Measurements from ENCODE around the gene ZNF511. TPM values are rescaled to one million over a fixed set of nuclear protein-coding genes. Genes with fewer than 3 reads are reported as not detected.

The ZNF511 gene
- total and polyA plus RNA-seq, 2 of the 4 experiments (the other 2 are of a cell fraction), result 13.6 to 32.6 TPM

- H3K14ac ChIP-seq (replicated peaks; ENCODE audit: low read depth, low read length), result no peak overlapping the region
- H4K5ac ChIP-seq (ENCODE audit: low read depth, low read length), result no peak overlapping the region
- no peak overlapping the region; the same call in 1 of the 2 replicates for H3K27ac ChIP-seq (ENCODE audit: insufficient read depth, low read length)
- no peaks in the 10 kb centered on the region for H3K9me3 ChIP-seq (ENCODE audit: control insufficient read depth, insufficient read depth, low read length)
- peaks cover 12% of the 10 kb centered on the region for H3K9me1 ChIP-seq (ENCODE audit: insufficient read depth, low read length)
- BruUV-seq (replicated peaks), result no TSS peak
- DNase-seq (no peak), ATAC-seq (ENCODE audit: low read depth) (no peak)
- H3K18ac ChIP-seq (ENCODE audit: low read depth, low read length), result no peak overlapping the region
- in situ Hi-C loops (cut with MboI; ENCODE audit: low sequenced_read_pairs) (no loop called here), dilution Hi-C loops (cut with HindIII; ENCODE audit: low sequenced_read_pairs, unreplicated experiment) (no loop called here), intact Hi-C loops (cut with micrococcal nuclease) (no loop called here)
- H2BK5ac ChIP-seq (ENCODE audit: low read depth, low read length, poor library complexity, severe bottlenecking), result no peak overlapping the region
- WGBS, 2 experiments (ENCODE audit: extremely low coverage in 2 of 2, insufficient read length in 1 of 2), result 97% methylated on average over 6 of the region's 15 CpGs; no CpG with 5 or more reads in 1 of the 2 experiments
- H3K4me3 ChIP-seq (ENCODE audit: insufficient read depth, low read depth, low read length), result no peak overlapping the region
- H3K9ac ChIP-seq (ENCODE audit: low read depth, low read length), result no peak overlapping the region
- peak overlapping the region; percentile 21; the same call in 1 of the 2 replicates for H3K4ac ChIP-seq (ENCODE audit: low read depth, low read length)
- no peak overlapping the region for H3K56ac ChIP-seq (ENCODE audit: extremely low read depth, insufficient read depth, low read length)
- H3K27me3 ChIP-seq (ENCODE audit: control insufficient read depth, insufficient read depth, low read length), result no peaks in the 10 kb centered on the region
- peaks cover 9% of the 10 kb centered on the region for H3K4me1 ChIP-seq (ENCODE audit: control insufficient read depth, insufficient read depth, low read length)
- ChIA-PET CTCF (no interaction called here), POLR2A (ENCODE audit: unreplicated experiment) (no interaction called here)
- 0 out of 4 replicates have a peak overlapping the region, but pooled peaks of 1 of the 2 experiments have one; percentile 74 for H4K8ac ChIP-seq (ENCODE audit: low read depth in 2 of 2, low read length in 2 of 2)
- H2BK120ac ChIP-seq (ENCODE audit: low read depth, low read length), result no peak overlapping the region
- H2AK5ac ChIP-seq (ENCODE audit: low read depth, low read length), result peak overlapping the region; percentile 7; the same call in 1 of the 2 replicates
- H3K4me2 ChIP-seq (ENCODE audit: low read depth, low read length), result no peak overlapping the region
- H2BK20ac ChIP-seq (ENCODE audit: low read depth, low read length), result no peak overlapping the region
- H2AFZ ChIP-seq (replicated peaks; ENCODE audit: low read length, poor library complexity), result no peak overlapping the region
- H3K36me3 ChIP-seq (ENCODE audit: control insufficient read depth, insufficient read depth, low read length), result peaks cover 68% of the 10 kb centered on the region
- TF ChIP-seq RAD21 (IDR thresholded peaks at IDR 0.05; ENCODE audit: low read length) (no peak), SMC3 (IDR thresholded peaks at IDR 0.05; ENCODE audit: low read depth, low read length) (no peak), CEBPB (IDR thresholded peaks at IDR 0.05; ENCODE audit: low read depth, low read length) (no peak), MAFK (IDR thresholded peaks at IDR 0.05; ENCODE audit: low read depth, low read length) (no peak), CTCF (conservative IDR thresholded peaks at IDR 0.05; ENCODE audit: low read depth, low read length) (no peak), FOS (IDR thresholded peaks at IDR 0.05; ENCODE audit: low read depth, low read length) (no peak), CHD1 (IDR thresholded peaks at IDR 0.05; ENCODE audit: low read depth, low read length) (no peak), NFE2L2 (IDR thresholded peaks at IDR 0.05; ENCODE audit: low read depth, low read length) (no peak), RCOR1 (IDR thresholded peaks at IDR 0.05; ENCODE audit: insufficient replicate concordance, low read length) (no peak), MXI1 (IDR thresholded peaks at IDR 0.05; ENCODE audit: borderline replicate concordance, low read depth, low read length) (no peak), MAZ (IDR thresholded peaks at IDR 0.05; ENCODE audit: borderline replicate concordance, low read depth, low read length) (no peak)
- TF ChIP-seq, protein P1, sequence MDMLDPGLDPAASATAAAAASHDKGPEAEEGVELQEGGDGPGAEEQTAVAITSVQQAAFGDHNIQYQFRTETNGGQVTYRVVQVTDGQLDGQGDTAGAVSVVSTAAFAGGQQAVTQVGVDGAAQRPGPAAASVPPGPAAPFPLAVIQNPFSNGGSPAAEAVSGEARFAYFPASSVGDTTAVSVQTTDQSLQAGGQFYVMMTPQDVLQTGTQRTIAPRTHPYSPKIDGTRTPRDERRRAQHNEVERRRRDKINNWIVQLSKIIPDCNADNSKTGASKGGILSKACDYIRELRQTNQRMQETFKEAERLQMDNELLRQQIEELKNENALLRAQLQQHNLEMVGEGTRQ (IDR thresholded peaks at IDR 0.05; ENCODE audit: low read depth, low read length), result no peak
- H4K91ac ChIP-seq (ENCODE audit: insufficient read depth, low read depth, low read length), result no peak overlapping the region
- peak overlapping the region; percentile 25 for H2AK9ac ChIP-seq (replicated peaks; ENCODE audit: low read depth, low read length, poor library complexity)
- no peak overlapping the region for H3K23ac ChIP-seq (ENCODE audit: low read depth, low read length)
- peaks cover 0 to 17% of the 10 kb centered on the region in 2 experiments; a peak in 3 of 4 replicates for H3K79me1 ChIP-seq (ENCODE audit: low read depth in 1 of 2, low read length in 2 of 2)
- no peak overlapping the region for H2BK15ac ChIP-seq (ENCODE audit: low read depth, low read length)
- no peaks in the 10 kb centered on the region for H4K20me1 ChIP-seq (ENCODE audit: insufficient read depth, low read length)
These were observed 14.5 kb upstream of the ZNF511 start for GRCh38 chr10:133294189-133294588.
